ENCODE data around the gene GID8.

The GID8 gene
- 82.4 to 97.1 reads per million in 2 experiments for total RNA-seq

DNA sequence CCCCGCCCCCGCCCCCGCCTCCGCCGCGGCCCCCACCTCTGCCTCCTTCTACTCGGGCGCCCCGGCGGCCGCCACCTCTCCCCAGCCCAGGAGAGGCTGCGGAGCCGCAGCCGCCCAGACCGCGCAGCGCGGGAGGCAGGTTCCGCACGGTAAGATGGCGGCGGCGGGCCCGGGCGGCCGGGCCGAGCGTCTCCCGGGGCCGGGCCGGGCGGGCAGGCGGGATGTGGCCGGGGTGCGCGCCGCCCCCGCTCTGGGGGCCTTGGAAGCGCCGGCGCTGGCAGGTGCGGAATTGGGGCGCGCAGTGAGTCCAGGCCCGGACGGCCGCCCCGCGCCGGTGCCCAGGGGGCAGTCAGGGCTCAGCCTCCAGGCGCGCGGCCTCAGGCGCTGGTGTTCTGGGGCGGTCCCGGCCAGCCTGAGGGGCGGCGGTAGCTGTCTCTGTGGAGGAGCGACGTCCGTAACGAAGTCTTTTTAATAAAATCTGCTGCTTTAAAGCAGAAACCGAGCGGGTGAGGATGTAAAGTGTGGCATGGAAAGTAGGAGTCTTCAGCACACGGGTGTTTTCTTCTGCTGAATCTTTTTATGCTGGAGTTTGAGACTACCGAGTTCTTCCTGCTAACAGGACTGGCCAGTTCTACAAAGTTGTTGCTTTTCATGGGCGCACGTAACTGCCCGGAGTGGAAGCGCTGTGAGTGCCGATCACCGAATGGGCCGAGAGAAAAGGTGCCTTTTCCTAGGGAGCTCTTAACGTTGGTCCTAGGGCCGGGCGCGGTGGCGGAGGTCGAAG, at the start of gene GID8:
Gene GID8 (plus strand): TSS at position 43 of the 784 bp plus-strand sequence. CDS start 3,356 bp downstream, outside the sequence.
- DNase-seq (ENCODE audit: low read depth), result peak; percentile 24

DNA sequence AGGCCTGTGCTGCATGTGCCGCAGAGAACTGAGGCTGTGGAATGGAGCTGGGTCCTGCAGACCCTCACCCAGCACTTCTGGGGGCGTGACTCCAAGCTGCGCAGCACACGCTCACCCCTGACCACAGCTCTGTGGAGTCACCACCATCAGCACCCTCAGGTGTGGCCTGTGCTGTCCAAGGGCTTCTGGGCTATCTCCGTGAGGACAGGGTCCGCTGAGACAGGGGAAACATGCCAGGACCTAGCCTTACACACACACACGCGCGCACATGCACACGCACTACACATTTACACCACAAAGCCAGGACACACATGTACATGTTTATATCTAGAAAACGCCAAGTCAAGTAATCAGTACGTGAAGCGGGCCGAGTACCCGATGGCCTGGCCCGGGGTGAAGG, 49.5 kb upstream of the GID8 start:
- DNase-seq (ENCODE audit: low read depth), result no peak

DNA sequence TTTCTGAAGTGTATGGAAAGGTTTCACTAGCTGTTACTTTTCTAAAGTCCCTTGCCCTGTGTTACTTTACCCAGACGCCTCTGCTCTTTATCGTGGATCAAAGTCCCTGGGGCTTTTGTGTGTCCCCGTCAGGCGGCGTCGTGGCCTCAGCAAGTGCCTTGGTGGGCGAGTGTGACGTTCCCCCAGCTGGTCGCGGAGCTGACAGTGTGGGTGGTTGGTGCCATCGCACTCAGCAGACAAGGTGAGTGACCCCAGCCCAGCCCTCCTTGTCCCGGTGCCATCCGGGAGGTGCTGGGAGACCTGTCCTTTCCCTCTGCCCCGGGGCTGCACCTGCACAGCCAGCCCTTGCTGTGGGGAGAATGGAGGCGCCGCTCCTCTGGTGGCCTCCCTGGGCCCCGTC, 49.0 kb upstream of the GID8 start:
- DNase-seq (ENCODE audit: low read depth), result no peak

DNA sequence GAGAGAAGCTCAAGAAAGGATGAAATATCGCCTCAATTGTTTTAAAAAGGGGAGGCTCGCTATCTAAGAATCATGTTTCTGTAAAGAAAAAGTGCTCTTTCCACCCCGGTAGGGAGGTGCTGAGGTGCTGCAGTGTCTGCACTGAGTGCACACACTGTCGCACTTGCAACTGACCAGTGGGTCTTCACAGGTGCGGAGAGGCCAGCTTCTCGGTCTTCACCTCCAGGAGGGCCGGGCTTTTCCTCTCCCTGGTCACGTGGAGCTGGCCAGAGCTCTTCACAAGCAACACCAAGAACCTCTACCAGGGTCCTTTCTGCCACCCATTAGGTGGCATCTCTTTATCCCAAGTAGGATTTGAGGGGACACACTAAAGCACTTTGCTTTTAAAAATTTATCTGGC, 48.5 kb upstream of the GID8 start:
- DNase-seq (ENCODE audit: low read depth), result no peak

DNA sequence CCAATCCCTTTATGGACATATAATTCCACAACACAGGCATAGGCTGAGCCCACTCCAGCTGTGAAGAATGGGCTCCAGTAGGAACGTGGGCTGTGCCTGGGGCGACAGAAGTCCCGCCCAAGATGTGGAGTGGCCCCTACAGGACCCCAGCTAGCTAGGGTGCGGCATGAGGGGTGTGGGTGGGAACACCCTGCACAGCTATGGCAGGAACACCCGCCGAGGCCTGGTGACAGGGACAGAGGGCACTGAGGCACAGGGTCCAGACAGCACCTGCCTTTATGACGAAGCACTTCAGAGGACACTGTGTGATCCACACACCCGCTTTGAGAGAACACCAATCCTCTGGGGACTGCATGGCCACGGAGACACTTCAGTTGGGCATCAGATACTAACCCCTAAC, 48.1 kb upstream of the GID8 start:
- no peak for DNase-seq (ENCODE audit: low read depth)

DNA sequence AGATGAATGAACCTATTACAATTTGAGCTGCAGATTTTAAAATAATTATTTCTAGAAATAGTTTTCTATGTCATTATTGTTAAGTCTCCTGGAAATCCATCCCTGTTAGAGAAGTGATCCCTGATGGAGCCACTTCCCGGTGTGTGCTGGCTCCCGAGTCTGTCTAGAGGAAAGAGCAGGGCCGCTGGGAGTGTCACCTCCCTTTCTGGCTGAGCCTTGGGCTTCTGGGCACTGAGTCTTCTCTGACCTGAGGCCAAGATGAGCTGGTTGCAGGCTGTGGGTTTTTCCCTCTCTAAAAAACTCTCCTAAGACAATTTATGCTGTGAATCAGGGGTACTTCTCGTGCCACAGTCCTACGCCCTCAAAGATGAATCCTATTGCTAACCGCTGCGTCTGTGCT, 47.5 kb upstream of the GID8 start:
- no peak for DNase-seq (ENCODE audit: low read depth)

DNA sequence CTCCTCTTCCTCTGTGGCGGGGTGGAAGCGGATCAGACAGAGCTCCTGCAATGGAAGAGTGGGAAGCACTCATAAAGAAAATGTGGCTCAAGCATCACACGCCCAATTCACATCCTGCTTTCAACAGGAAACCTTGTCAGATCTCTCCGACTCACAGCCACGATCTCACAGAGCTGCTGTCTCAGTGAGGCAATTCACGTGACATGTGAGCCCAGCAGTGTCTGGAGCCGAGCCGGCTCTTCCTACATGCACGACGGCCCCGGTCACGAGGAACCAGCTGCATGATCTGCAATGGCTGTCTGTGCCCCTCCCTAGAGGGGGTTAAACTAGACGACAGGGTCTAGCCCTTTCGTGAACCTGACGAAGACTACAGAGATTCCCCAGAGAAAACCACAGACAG, 46.8 kb upstream of the GID8 start:
- peak; percentile 36 for DNase-seq (ENCODE audit: low read depth)

DNA sequence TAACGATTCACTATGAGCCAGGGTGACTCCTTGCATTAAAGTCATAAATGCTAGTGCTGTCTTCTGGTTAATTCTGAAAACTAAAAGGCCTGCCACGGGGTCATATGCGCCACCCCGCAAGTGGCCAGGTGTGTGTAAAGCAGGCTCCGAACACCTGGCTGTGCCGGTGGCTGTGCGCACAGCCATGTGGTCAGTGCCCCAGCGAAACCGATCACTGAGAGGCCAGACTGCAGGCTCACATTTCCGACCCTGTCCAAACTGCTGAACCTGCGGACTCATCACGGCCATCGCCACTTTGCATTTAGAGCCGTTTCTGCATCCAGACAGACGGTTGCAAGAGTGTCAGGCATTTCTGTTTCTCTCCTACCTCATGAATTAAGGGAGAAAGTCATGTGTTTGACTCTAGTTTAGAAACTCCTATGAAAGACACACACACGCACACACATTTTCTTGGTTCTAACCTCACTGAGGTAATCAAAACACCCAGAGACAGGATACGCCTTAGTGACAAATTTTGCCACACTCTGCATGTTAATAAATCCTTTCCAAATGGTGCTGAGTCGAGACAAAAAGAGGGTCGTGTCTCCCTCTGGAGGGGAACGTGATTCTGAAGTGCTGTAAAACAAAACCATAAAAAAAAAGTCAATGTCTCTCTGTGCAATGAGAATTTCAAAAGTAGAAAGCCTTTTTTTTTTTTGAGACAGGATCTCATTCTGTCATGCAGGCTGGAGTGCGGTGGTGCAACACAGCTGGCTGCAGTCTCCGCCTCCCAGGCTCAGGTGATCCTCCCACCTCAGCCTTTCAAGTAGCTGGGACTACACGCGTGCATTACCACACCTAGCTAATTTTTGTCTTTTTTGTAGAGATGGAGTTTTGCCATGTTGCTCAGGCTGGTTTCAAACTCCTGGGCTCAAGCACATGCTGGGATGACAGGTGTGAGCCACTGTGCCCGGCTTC, 45.3 kb upstream of the GID8 start:
- DNase-seq (ENCODE audit: low read depth), result no peak

DNA sequence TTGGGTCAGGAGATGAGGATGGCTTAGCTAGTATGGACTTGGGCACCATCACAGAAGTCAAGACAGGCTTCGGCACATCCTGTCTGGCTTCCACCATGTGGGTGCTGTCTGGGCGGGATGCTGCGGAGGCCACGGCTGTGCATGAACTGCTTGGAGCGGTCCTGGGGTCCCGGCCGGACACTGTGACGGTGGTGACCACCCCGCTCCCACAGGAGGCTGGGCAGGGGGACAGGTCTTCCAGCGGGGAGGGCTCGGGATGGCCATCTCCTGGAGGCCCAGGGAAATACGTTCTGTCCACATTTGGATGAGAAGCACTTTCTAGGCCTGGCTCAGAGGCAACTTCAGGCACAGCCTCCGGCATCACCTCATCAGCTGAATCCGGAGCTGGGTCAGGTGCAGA, 44.2 kb upstream of the GID8 start:
- no peak for DNase-seq (ENCODE audit: low read depth)

DNA sequence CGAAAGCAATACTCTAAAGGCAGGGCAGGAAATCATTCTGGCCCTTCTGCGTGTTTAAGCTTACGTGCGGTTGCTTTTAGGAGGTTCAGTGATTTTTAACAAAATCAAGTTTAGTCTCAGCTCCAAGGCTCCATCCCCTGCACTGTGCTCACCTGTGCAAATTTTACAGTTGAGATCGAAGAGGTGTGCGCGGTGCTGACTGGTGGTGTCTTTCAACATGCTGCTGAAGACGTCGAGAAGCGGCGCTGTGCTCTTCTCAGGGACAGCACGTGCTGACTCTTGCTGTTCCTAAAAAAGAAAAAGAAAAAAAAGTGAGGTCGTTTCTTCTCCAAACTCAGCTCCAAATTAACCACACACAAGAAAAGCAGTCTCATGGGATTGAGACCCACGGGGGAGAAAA, 43.7 kb upstream of the GID8 start:
- no peak for DNase-seq (ENCODE audit: low read depth)

DNA sequence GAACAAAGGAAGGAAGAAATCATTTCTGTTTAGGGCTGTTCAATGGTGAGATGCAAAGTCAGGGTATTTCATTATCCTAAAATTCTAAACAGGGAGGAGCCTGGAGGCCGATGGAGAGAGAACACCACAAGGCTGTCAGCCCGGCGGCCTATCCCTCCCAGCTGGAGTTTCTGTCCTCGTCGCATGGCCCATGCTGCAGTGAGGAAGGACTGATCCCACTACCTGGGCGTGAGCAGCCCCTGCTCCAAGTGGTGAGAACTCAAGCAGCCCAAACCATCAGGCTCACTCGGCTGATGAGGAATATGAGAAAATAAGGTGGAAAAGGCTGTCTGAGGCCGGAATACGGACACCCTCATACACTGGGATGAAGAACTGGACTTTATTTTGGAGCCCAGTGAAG, 42.4 kb upstream of the GID8 start:
- no peak for DNase-seq (ENCODE audit: low read depth)

DNA sequence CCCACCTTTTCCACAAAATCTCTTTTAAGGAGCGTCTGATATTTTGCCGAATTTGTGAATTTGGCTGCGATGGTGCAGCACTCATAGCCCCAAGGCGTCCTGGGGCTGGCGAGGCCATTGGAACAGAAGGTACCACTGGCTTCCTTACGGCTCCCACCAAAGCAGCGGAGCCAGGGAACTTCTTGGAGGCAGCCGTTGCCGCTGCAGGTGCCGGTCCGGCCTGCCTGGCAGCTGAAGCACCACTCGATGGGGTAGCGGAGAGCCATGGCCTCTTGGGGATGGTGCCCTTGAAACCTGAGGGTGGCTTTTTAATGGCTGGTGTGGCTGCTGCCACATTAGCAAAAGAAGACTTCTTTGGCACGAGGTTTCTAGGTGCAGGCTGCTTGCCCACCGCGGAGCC, 41.4 kb upstream of the GID8 start:
- DNase-seq (ENCODE audit: low read depth), result no peak

DNA sequence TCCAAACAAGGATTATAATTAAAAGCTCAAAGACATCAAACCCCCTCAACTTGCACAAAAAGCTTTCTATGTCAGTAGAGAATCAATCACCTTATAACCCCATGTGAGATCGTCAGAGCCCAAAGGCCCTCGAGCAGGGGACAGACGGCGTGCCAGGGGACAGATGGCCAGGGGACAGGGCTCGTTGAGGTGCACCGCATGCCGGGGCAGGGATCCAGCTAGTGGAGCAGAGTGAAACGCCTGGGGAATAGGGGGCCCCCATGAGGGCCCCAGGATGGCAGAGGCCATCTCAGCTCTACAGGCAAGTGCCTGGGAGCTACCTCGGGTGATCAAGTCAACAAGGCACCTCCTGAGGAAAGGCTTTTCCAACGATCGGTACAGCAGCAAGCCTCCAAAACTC, 40.3 kb upstream of the GID8 start:
- no peak for DNase-seq (ENCODE audit: low read depth)

DNA sequence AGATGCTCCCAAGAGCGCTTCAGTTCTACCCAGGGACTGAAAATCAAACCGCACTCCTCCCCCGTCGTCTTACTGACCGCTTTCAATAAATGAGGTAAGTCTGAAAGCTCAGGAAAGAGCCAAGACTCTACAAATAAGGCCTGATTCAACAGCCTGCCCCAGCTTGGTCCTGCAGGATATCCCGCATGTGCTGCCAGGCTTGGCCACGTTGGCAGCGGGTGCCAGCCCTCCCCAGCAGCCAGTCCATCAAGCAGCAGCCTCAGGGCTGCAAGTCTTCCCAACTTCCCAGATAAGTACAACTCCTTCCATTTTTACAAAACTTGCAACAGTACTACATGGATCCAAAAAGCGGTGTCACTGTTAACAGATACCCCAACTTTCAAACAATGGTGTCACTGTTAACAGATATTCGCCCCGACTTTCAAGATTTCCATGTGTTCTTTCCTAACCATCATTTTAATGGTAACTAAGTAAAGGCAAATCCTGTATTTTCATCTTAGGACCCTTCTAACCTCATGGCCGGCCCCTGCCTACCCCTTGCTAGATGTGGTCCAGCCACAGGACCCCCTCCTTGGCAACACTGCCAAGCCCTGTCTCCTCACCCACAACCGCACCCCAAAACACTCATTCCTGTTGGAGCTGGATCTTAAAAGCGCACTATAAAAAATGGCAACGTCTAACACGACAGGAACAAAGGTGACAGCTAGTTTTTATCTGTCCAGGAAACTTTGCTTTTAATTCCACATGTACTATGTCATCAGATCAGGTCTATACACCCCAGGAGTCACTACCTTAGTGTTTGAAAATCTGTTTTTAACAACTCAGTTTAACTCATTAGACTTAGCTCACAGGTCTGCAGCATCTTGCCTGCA, 39.6 kb upstream of the GID8 start:
- DNase-seq (ENCODE audit: low read depth), result no peak

DNA sequence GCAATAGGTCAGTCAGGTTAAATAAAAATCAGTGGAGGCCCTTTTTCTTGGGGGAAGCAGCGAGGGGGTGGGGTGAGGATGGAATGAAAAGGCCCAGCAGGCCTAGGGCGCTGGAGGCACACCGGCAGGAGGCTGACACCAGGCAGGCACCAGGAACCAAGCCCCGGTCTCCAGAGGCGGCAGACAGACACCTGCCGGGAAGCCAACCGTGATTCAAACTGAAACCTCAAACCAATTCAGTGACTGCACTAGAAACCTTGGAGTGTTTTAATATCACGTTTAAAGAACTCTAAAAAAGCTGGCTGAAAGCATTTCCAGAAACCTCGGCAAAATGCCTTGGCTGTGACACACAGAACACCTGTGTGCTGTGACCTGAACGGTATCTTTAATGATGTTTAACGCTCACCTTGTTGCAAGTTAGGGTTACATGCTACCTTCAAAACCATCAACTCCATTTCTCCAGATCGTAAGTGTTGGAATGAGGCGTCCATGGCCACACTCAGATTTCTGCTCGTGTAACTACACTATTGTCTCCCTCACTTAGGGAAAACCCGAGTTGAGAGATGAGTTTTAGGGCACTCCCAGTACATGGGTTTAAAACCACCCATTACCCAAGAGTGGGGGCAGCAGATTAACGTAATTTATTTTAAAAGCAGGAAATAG, 38.8 kb upstream of the GID8 start:
- DNase-seq (ENCODE audit: low read depth), result no peak

DNA sequence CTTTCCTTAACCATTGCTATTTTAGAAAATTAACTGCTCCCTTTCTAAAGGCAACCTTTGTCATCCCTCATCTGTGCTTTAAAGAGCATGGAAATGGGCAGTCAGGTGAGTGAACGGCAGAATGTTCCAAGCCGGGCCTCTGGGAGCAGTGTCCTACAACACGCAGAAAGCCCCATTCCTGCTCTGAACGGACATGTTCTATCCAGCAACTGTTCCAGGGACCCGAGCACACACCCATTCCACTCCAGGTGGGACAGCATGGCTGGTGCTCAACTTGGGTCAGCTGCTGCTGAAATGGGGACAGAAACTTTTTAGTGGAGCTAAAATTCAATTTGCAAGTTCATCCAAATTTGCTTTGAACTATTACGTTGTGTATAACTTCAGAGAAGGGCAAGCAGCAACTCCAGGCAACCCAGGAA, 38.3 kb upstream of the GID8 start:
- DNase-seq (ENCODE audit: low read depth), result no peak

DNA sequence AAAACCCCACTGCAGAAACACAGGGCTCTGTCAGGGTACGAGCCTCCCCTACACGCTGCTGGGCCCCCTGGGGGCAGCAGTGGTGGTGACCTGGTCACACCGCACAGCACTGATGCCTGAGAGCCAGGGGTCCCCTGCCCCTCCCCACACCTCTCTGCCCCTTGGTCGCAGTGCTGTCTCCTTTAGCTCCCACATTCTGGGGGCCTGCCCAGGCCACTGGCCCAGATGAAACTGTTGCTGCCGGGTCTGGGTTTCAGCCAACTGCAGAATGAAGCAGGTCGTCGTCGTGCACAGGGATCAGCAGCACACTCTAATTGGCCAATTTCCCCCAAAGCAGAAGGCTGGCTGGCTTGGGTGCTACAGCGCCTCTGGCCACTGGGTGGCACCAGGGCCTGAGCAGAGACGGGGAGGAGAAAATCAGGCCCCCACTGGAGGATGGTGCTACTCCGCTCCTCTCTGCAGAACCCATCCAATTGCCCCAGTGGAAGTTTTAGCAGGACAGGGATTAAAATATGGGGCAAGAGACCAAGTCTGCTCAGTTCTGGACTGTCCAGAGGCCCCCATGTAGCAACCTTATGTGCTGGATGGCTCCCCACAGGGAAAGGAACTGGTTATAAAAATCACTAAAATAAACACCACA, 37.8 kb upstream of the GID8 start:
- peak; percentile 67 for DNase-seq (ENCODE audit: low read depth)

DNA sequence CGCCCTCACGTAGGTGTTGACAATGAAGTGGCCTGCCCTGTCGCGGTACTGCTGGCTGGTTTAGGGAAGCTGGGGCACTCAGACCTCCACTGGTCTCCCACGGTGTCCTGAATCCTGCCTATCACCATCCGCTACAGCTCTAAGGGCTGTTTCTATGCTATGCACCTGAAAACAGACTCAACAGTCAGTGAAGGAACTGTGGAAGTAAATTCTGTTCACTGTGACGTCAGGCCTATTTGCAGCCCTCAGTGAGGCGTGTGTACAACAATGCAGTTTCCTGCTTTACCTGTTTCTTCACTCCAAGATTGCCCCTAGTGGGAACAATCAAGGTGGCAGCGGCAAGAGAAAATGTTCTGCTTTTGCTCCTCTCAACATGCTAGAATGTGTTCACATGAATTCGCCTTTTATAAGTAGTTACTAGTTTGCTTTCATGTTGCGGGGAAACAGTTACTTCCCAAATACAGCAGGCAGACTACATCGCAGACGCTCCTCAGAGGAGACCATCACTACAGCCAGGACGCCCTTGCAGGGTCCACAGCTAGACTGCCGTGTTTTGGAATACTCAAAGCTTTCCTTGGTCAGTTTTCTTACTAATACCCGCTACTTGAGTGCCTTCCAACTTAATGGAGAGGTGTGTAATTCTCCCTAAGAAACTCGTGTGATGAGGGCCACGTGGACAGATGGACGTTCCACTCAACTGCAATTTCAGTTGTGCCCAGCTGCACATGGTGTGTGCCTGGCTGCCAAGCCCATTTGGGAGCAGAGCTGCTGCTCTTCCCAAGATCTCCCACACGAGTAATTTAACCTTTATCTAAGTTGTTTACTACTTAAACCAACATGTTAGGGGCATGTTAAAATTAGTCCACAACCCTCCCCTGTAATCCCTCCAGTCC, 37.0 kb upstream of the GID8 start:
- peak; percentile 18 for DNase-seq (ENCODE audit: low read depth)

DNA sequence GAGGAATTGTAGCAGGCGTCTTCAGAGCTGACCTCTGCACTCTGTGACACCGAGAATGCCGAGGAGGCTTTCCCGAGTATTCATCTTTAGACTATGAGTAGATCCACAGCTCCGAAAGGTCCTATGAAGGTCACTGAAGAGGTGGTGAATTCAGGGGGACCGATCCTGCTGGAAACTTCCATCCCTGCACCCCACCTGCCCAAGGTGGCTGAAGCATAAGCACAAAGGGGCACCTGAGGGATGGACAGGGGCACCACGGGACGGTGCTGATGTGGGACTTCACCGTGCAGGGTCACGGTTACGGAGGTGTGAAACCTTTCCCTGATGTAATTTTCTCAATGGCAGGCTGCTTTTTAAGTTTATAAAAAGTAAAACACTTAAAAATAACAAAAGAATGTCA, 36.1 kb upstream of the GID8 start:
- DNase-seq (ENCODE audit: low read depth), result no peak
